Aortic smooth muscle cell (primary cell): ENCODE measurements around the gene GAGE12J. TPM values are rescaled to one million over a fixed set of nuclear protein-coding genes. Genes with fewer than 3 reads are reported as not detected.

Source experiments
- total RNA-seq: library from RNA; depleted of rRNA; stranded (reverse); fragments of >200 nt; gene quantifications from 2 replicates; pipeline ENCODE4 v1.2.3, GENCODE V29; 2014

Gene GAGE12J, protein sequence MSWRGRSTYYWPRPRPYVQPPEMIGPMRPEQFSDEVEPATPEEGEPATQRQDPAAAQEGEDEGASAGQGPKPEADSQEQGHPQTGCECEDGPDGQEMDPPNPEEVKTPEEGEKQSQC
- total RNA-seq: not detected in 2 replicates

DNA sequence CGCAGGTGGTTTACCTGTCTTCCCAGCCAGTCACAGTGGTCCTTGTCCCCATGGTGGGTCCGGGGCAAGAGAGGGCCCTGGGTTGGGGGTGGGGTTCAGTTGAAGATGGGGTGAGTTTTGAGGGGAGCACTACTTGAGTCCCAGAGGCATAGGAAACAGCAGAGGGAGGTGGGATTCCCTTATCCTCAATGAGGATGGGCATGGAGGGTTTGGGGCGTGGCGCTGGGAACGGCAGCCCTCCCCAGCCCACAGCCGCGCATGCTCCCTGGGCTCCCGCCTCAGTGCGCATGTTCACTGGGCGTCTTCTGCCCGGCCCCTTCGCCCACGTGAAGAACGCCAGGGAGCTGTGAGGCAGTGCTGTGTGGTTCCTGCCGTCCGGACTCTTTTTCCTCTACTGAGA is at the start of gene GAGE12J:
Gene GAGE12J (plus strand): TSS at position 301 of the 400 bp plus-strand sequence. CDS start 1,157 bp downstream, outside the sequence.

DNA sequence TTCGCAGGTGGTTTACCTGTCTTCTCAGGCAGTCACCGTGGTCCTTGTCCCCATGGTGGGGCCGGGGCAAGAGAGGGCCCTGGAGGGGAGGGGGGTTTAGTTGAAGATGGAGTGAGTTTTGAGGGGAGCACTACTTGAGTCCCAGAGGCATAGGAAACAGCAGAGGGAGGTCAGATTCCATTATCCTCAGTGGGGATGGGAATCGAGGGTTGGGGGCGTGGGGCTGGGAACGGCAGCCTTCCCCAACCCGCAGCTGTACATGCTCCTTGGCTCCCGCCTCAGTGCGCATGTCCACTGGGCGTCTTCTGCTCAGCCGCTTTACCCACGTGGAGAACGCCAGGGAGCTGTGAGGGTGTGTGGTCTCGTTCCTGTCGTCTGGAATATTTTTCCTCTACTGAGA is 18.5 kb upstream of the GAGE12J start, which contains the start of gene GAGE10:
Gene GAGE10 (plus strand): TSS at position 301 of the 400 bp plus-strand sequence. CDS start 1,214 bp downstream, outside the sequence.

DNA sequence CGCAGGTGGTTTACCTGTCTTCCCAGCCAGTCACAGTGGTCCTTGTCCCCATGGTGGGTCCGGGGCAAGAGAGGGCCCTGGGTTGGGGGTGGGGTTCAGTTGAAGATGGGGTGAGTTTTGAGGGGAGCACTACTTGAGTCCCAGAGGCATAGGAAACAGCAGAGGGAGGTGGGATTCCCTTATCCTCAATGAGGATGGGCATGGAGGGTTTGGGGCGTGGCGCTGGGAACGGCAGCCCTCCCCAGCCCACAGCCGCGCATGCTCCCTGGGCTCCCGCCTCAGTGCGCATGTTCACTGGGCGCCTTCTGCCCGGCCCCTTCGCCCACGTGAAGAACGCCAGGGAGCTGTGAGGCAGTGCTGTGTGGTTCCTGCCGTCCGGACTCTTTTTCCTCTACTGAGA is 9.4 kb downstream of the GAGE12J start, which contains the start of gene GAGE13:
Gene GAGE13 (plus strand): TSS at position 301 of the 400 bp plus-strand sequence. CDS start 1,156 bp downstream, outside the sequence.

Other genes with a start within 250 kb of the GAGE12J start
- 6.5 and 8.0 TPM in 2 replicates for gene PRAF2, start 248.0 kb upstream of the GAGE12J start, total RNA-seq
- gene WDR45, start 242.2 kb upstream of the GAGE12J start, total RNA-seq: 60.1 and 68.4 TPM in 2 replicates
- gene GPKOW, start 198.3 kb upstream of the GAGE12J start, total RNA-seq: 21.3 and 22.7 TPM in 2 replicates
- gene MAGIX, start 159.3 kb upstream of the GAGE12J start, total RNA-seq: 1.3 and 1.6 TPM in 2 replicates
- 24.6 and 28.7 TPM in 2 replicates for gene PLP2, start 150.1 kb upstream of the GAGE12J start, total RNA-seq
- 5.2 and 6.0 TPM in 2 replicates for gene PRICKLE3, start 135.7 kb upstream of the GAGE12J start, total RNA-seq
- gene SYP, start 121.8 kb upstream of the GAGE12J start, total RNA-seq: 0.66 and 0.75 TPM in 2 replicates
- gene CACNA1F, start 88.7 kb upstream of the GAGE12J start, total RNA-seq: not detected in 2 replicates
- 7.3 and 8.4 TPM in 2 replicates for gene CCDC22, start 86.6 kb upstream of the GAGE12J start, total RNA-seq
- not detected in 2 replicates for gene FOXP3, start 57.3 kb upstream of the GAGE12J start, total RNA-seq
- gene PPP1R3F, start 52.2 kb upstream of the GAGE12J start, total RNA-seq: 2.9 and 4.8 TPM in 2 replicates
- not detected in 2 replicates for gene GAGE10, start 18.4 kb upstream of the GAGE12J start, total RNA-seq
- not detected in 2 replicates for gene GAGE13, start 9.5 kb downstream of the GAGE12J start, total RNA-seq
- not detected in 2 replicates for gene GAGE12C, start 210.1 kb downstream of the GAGE12J start, total RNA-seq
- gene GAGE12D, start 219.7 kb downstream of the GAGE12J start, total RNA-seq: not detected in 2 replicates
- not detected in 2 replicates for gene GAGE12E, start 229.3 kb downstream of the GAGE12J start, total RNA-seq
- not detected in 2 replicates for gene GAGE12F, start 238.8 kb downstream of the GAGE12J start, total RNA-seq
- gene GAGE12G, start 248.4 kb downstream of the GAGE12J start, total RNA-seq: not detected in 2 replicates